ENCODE measurements around the gene ACBD3.

The ACBD3 gene

GRCh38 chr1:226134170-226135058, 52.1 kb downstream of the ACBD3 start:
- no peak for DNase-seq (ENCODE audit: low read depth in 2 of 2)

- no peak for DNase-seq (ENCODE audit: low read depth in 2 of 2)
These were observed 52.9 kb downstream of the ACBD3 start for GRCh38 chr1:226133504-226134123.

GRCh38 chr1:226132728-226133503, 53.6 kb downstream of the ACBD3 start:
- no peak for DNase-seq (ENCODE audit: low read depth in 2 of 2)

GRCh38 chr1:226131639-226132038, 54.9 kb downstream of the ACBD3 start:
- DNase-seq (ENCODE audit: low read depth in 2 of 2), result no peak

- DNase-seq (ENCODE audit: low read depth in 2 of 2), result no peak
These were observed 57.3 kb downstream of the ACBD3 start for GRCh38 chr1:226129230-226129629.

- peak in 1 of 2 experiments; percentile 25 for DNase-seq (ENCODE audit: low read depth in 2 of 2)
These were observed 58.0 kb downstream of the ACBD3 start for GRCh38 chr1:226128487-226129075.

- no peak for DNase-seq (ENCODE audit: low read depth in 2 of 2)
These were observed 59.5 kb downstream of the ACBD3 start for GRCh38 chr1:226126824-226127569.

GRCh38 chr1:226125831-226126230, 60.7 kb downstream of the ACBD3 start:
- no peak for DNase-seq (ENCODE audit: low read depth in 2 of 2)

GRCh38 chr1:226125097-226125630, 61.4 kb downstream of the ACBD3 start:
- DNase-seq (ENCODE audit: low read depth in 2 of 2), result peak in 1 of 2 experiments; percentile 29

- DNase-seq (ENCODE audit: low read depth in 2 of 2), result no peak
These were observed 62.7 kb downstream of the ACBD3 start for GRCh38 chr1:226123591-226124471.

- no peak for DNase-seq (ENCODE audit: low read depth in 2 of 2)
These were observed 63.4 kb downstream of the ACBD3 start for GRCh38 chr1:226123212-226123560.

- no peak for DNase-seq (ENCODE audit: low read depth in 2 of 2)
These were observed 64.7 kb downstream of the ACBD3 start for GRCh38 chr1:226121587-226122400.

- no peak for DNase-seq (ENCODE audit: low read depth in 2 of 2)
These were observed 65.4 kb downstream of the ACBD3 start for GRCh38 chr1:226121049-226121586.

- no peak for DNase-seq (ENCODE audit: low read depth in 2 of 2)
These were observed 66.1 kb downstream of the ACBD3 start for GRCh38 chr1:226120398-226120797.

- no peak for DNase-seq (ENCODE audit: low read depth in 2 of 2)
These were observed 67.4 kb downstream of the ACBD3 start for GRCh38 chr1:226119169-226119568.

- no peak for DNase-seq (ENCODE audit: low read depth in 2 of 2)
These were observed 68.2 kb downstream of the ACBD3 start for GRCh38 chr1:226118357-226118756.

- DNase-seq (ENCODE audit: low read depth in 2 of 2), result no peak
These were observed 69.2 kb downstream of the ACBD3 start for GRCh38 chr1:226117330-226117729.

GRCh38 chr1:226116673-226117072, 69.9 kb downstream of the ACBD3 start:
- DNase-seq (ENCODE audit: low read depth in 2 of 2), result no peak

- DNase-seq (ENCODE audit: low read depth in 2 of 2), result no peak
These were observed 73.9 kb downstream of the ACBD3 start for GRCh38 chr1:226112626-226113025.
